Sigmoid colon (tissue), 7 donors: ENCODE measurements around the gene XPNPEP2. TPM values are rescaled to one million over a fixed set of nuclear protein-coding genes. Genes with fewer than 3 reads are reported as not detected.

ENCODE experiments used
- DNase-seq: peaks from one replicate; pipeline ENCODE4 v3.0.0-alpha.2; 2019
- H3K27ac ChIP-seq, 4 donors: fragments of 200-600 bp; sonication (generic); one replicate each; pipeline ENCODE4 v1.5.1; 2016 to 2019; ENCODE audit warnings: mild to moderate bottlenecking in 1 of 4
- H3K27me3 ChIP-seq, 3 donors: fragments of 200-600 bp; sonication (generic); one replicate each; pipeline ENCODE4 v1.5.1; 2019; ENCODE audit warnings: mild to moderate bottlenecking in 1 of 3
- H3K36me3 ChIP-seq, 4 donors: fragments of 200-600 bp; sonication (generic); one replicate each; pipeline ENCODE4 v1.5.1; 2016 to 2019
- H3K4me1 ChIP-seq, 4 donors: fragments of 200-600 bp; sonication (generic); one replicate each; pipeline ENCODE4 v1.5.1; 2017 to 2019
- H3K4me3 ChIP-seq, 4 donors: fragments of 200-600 bp; sonication (generic); one replicate each; pipeline ENCODE4 v1.5.1; 2017 to 2019; ENCODE audit warnings: mild to moderate bottlenecking in 2 of 4, moderate library complexity in 1 of 4
- H3K9me3 ChIP-seq, 4 donors: fragments of 200-600 bp in 3 of 4; sonication (generic) in 3 of 4; one replicate each; pipeline versions ENCODE4 v1.5.1 to v1.6.1; 2013 to 2019
- EP300 ChIP-seq, 4 donors: sonication (generic); formaldehyde crosslinking; IDR thresholded peaks; one replicate each; pipeline ENCODE4 v1.6.1; 2017; ENCODE audit warnings: antibody characterized with exemption in 4 of 4
- POLR2A ChIP-seq, 2 donors: fragments of 450-650 bp; IDR thresholded peaks; one replicate each; pipeline ENCODE4 v1.6.1; 2016; ENCODE audit warnings: antibody characterized with exemption in 2 of 2, mild to moderate bottlenecking in 2 of 2, moderate library complexity in 2 of 2
- POLR2AphosphoS5 ChIP-seq, 4 donors: sonication (generic); formaldehyde crosslinking; IDR thresholded peaks; one replicate each; pipeline ENCODE4 v1.6.1; 2017; ENCODE audit warnings: antibody characterized with exemption in 4 of 4
- WGBS, 2 donors: extraction: QIAGEN DNeasy Blood & Tissue Kit; methylation state at CpG; one replicate each; pipeline ENCODE4 v1.1.7; 2013; 5-methylcytosine and 5-hydroxymethylcytosine counted together
- intact Hi-C: fragments of 100-400 bp; cut with DNase I; formaldehyde crosslinking; loops from one replicate; pipeline ENCODE4 v1.15.1; 2023
- polyA plus RNA-seq, 3 donors: library from polyadenylated mRNA; stranded (reverse); fragments of 200-250 nt; gene quantifications; one replicate each; pipeline ENCODE4 v1.2.3, GENCODE V29; 2013
- total RNA-seq, 4 donors: library from RNA; depleted of rRNA; stranded (reverse); fragments of >200 nt; gene quantifications; one replicate each; pipeline ENCODE4 v1.1.0, GENCODE V29; 2016
- TF ChIP-seq, protein P1 (sequence below), 4 experiments: fragments of 450-650 bp in 3 of 4; fragments of 200-600 bp in 1 of 4; IDR thresholded peaks; one replicate each; pipeline ENCODE4 v1.5.1; 2016 to 2019; ENCODE audit warnings: antibody characterized with exemption in 4 of 4, mild to moderate bottlenecking in 3 of 4, moderate library complexity in 2 of 4
- donor health status: healthy with polysubstance abuse.
- donor health status: Bipolar disorder and iron deficiency.
- donor health status: healthy.

XPNPEP2 gene
- total and polyA plus RNA-seq, 7 donors = 1.8 to 11.1 (median 3.3) TPM

DNA sequence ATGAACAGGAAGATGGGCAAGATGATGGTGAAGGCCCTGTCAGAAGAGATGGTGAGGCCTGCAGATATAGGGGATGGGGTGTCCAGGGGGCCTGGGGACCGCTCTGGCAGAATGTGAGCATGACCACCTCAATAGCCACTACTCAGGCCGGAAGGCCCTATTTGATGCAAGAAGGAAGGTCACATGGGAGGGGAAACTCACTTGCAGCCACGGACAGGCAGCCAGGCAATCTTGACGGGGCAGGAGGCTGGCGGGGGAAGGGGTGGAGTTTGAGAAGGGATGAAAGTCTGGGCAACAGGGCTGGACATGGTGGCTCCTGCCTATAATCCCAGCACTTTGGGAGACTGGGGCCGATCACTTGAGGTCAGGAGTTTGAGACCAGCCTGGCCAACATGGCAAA, 49.7 kb downstream of the XPNPEP2 start:
- DNase-seq = peak; percentile 15
- Histone ChIP-seq H3K9me3 (no peaks in the 10 kb centered on the region), H3K27me3 (no peaks in the 10 kb centered on the region), H3K36me3 (no peaks in the 10 kb centered on the region), H3K4me1 (no peaks in the 10 kb centered on the region), H3K27ac (no peak overlapping the region), H3K4me3 (no peak overlapping the region)
- whole genome bisulfite sequencing, 2 donors = 80 to 84% methylated on average over 6 of the region's 6 CpGs
- TF ChIP-seq POLR2A (IDR thresholded peaks at IDR 0.05) = no peak
- TF ChIP-seq, protein P1, sequence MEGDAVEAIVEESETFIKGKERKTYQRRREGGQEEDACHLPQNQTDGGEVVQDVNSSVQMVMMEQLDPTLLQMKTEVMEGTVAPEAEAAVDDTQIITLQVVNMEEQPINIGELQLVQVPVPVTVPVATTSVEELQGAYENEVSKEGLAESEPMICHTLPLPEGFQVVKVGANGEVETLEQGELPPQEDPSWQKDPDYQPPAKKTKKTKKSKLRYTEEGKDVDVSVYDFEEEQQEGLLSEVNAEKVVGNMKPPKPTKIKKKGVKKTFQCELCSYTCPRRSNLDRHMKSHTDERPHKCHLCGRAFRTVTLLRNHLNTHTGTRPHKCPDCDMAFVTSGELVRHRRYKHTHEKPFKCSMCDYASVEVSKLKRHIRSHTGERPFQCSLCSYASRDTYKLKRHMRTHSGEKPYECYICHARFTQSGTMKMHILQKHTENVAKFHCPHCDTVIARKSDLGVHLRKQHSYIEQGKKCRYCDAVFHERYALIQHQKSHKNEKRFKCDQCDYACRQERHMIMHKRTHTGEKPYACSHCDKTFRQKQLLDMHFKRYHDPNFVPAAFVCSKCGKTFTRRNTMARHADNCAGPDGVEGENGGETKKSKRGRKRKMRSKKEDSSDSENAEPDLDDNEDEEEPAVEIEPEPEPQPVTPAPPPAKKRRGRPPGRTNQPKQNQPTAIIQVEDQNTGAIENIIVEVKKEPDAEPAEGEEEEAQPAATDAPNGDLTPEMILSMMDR (IDR thresholded peaks at IDR 0.05) = no peak
- TF ChIP-seq EP300 (IDR thresholded peaks at IDR 0.05) = no peak
- TF ChIP-seq POLR2AphosphoS5 (IDR thresholded peaks at IDR 0.05) = no peak
- intact Hi-C loops = no loop called here

DNA sequence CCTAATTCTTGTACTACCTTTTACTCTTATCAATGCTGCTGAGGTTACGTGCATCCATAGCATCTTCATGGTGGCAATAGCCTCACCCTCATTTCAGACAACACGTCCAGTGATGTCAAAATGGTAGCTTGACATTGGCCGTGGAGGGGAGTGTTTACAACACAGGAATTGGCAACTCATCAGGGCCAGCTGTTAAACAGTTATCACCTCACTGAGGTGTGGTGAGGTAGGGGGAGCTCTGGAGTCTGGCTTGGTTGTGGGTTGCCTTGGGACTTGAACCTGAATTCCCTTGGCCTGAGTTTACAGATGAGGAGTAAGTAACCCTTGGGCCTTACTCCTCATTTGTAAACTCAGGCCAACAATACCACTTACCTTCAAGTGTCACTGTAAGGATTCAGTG, 51.4 kb downstream of the XPNPEP2 start:
- no peaks in the 10 kb centered on the region for H3K4me1 ChIP-seq
- H3K27me3 ChIP-seq = no peaks in the 10 kb centered on the region
- no peaks in the 10 kb centered on the region for H3K9me3 ChIP-seq
- no peak overlapping the region for H3K27ac ChIP-seq
- no peaks in the 10 kb centered on the region for H3K36me3 ChIP-seq
- intact Hi-C loops = no loop called here
- 72 to 73% methylated on average over 3 of the region's 3 CpGs for WGBS, 2 donors
- DNase-seq = peak; percentile 8
- no peak overlapping the region for H3K4me3 ChIP-seq
- TF ChIP-seq EP300 (IDR thresholded peaks at IDR 0.05) (no peak), POLR2A (IDR thresholded peaks at IDR 0.05) (no peak), POLR2AphosphoS5 (IDR thresholded peaks at IDR 0.05) (no peak)
- TF ChIP-seq, protein P1 (IDR thresholded peaks at IDR 0.05) = no peak

DNA sequence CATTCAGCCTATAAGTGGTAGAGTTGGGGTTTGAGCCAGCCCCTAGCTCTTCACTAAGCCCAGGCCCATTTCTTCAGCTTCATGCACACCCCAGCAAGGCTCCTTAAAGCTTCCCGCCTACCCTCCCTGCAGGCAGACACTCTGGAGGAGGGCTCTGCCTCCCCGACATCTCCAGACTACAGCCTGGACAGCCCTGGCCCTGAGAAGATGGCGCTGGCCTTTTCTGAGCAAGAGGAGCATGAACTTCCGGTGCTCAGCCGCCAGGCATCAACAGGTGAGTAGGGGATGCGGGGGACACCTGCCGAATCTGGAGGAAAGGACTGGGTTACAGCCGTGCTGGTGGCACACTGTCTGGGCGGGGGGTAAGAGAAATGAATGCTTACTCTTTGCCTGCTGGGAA, 52.0 kb downstream of the XPNPEP2 start:
- Histone ChIP-seq H3K27me3 (no peaks in the 10 kb centered on the region), H3K4me3 (no peak overlapping the region), H3K4me1 (no peaks in the 10 kb centered on the region), H3K9me3 (no peaks in the 10 kb centered on the region), H3K27ac (no peak overlapping the region), H3K36me3 (no peaks in the 10 kb centered on the region)
- DNase-seq = peak; percentile 50
- TF ChIP-seq, protein P1 (IDR thresholded peaks at IDR 0.05) = no peak
- no peak for TF ChIP-seq POLR2A (IDR thresholded peaks at IDR 0.05)
- TF ChIP-seq POLR2AphosphoS5 (IDR thresholded peaks at IDR 0.05) = no peak
- no peak for TF ChIP-seq EP300 (IDR thresholded peaks at IDR 0.05)
- intact Hi-C loops = no loop called here
- 93 to 94% methylated on average over 9 of the region's 9 CpGs for WGBS, 2 donors

DNA sequence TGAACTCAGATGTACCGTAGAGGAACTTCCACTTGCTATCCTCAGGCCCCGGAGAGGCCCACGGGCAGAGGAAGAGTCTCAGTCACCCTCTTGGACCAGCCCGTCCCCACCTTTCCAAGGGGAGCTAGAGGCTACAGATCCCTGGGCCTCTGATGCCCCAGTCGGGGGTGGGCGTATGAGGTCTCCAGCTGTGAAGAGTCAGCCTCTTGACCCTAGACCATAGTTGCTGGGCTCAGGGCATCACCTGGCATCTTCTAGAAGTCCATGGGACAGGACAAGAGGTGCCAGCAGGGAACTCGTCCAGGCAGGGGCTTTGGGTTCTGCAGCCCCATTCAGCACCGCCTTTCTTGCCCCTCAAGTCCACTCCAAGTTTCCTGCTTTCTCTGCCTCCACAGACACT, 52.6 kb downstream of the XPNPEP2 start:
- Histone ChIP-seq H3K27ac (no peak overlapping the region), H3K9me3 (no peaks in the 10 kb centered on the region), H3K4me3 (no peak overlapping the region), H3K36me3 (no peaks in the 10 kb centered on the region), H3K27me3 (no peaks in the 10 kb centered on the region), H3K4me1 (no peaks in the 10 kb centered on the region)
- intact Hi-C loops = no loop called here
- TF ChIP-seq POLR2A (IDR thresholded peaks at IDR 0.05) (no peak), POLR2AphosphoS5 (IDR thresholded peaks at IDR 0.05) (no peak), EP300 (IDR thresholded peaks at IDR 0.05) (no peak)
- TF ChIP-seq, protein P1 (IDR thresholded peaks at IDR 0.05) = no peak
- 89 to 93% methylated on average over 8 of the region's 8 CpGs for WGBS, 2 donors
- DNase-seq = peak; percentile 37

DNA sequence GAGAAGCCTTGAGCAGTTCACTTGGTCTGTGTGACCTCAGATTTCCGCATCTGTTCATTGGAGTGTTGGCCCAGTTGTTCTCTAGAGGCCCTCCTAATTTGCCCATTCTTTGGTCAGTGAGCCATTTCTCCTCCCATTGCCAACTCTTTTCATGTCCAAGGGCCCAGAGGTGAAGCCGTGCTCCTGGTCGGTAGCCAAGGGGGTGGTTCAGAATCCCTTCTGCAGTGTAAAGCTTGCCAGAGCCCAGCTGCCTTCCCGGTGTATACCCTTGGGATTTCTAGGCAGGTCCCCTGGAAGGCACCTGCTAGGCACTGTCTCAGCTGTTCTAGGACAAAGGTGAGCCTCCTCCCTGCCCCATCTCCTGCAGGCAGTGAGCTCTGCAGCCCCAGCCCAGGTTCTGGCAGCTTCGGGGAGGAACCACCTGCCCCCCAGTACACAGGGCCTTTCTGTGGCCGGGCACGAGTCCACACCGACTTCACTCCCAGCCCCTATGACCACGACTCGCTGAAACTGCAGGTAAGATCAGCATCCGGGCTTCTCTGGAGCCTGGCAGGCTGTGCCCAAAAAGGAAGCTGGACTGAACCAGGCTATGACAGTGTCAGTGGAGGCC, 53.3 kb downstream of the XPNPEP2 start:
- H3K27me3 ChIP-seq = no peaks in the 10 kb centered on the region
- WGBS, 2 donors = 55 to 88% methylated on average over 11 of the region's 11 CpGs
- TF ChIP-seq POLR2A (IDR thresholded peaks at IDR 0.05) (no peak), EP300 (IDR thresholded peaks at IDR 0.05) (no peak), POLR2AphosphoS5 (IDR thresholded peaks at IDR 0.05) (no peak)
- TF ChIP-seq, protein P1 (IDR thresholded peaks at IDR 0.05) = no peak
- no peak overlapping the region for H3K27ac ChIP-seq
- intact Hi-C loops = no loop called here
- H3K4me3 ChIP-seq = no peak overlapping the region
- H3K4me1 ChIP-seq = no peaks in the 10 kb centered on the region
- no peaks in the 10 kb centered on the region for H3K9me3 ChIP-seq
- DNase-seq = peak; percentile 53
- no peaks in the 10 kb centered on the region for H3K36me3 ChIP-seq
